ENCODE results near the gene DDR2.

The DDR2 gene

GRCh38 chr1:162699366-162699765 lies 67.1 kb downstream of the DDR2 start:
- no peak for DNase-seq (ENCODE audit: low spot score)

- no peak for DNase-seq (ENCODE audit: low spot score)
These were observed 67.9 kb downstream of the DDR2 start for GRCh38 chr1:162700131-162700530.

- DNase-seq (ENCODE audit: low spot score): no peak
These were observed 69.0 kb downstream of the DDR2 start for GRCh38 chr1:162701286-162701685.

GRCh38 chr1:162702628-162703027 lies 70.4 kb downstream of the DDR2 start:
- DNase-seq (ENCODE audit: low spot score): no peak

- no peak for DNase-seq (ENCODE audit: low spot score)
These were observed 71.4 kb downstream of the DDR2 start for GRCh38 chr1:162703708-162704107.

- no peak for DNase-seq (ENCODE audit: low spot score)
These were observed 72.6 kb downstream of the DDR2 start for GRCh38 chr1:162704673-162705424.

GRCh38 chr1:162706003-162706402 lies 73.7 kb downstream of the DDR2 start:
- no peak for DNase-seq (ENCODE audit: low spot score)

- no peak for DNase-seq (ENCODE audit: low spot score)
These were observed 74.3 kb downstream of the DDR2 start for GRCh38 chr1:162706606-162707005.

GRCh38 chr1:162708286-162708685 lies 76.0 kb downstream of the DDR2 start:
- no peak for DNase-seq (ENCODE audit: low spot score)

GRCh38 chr1:162709132-162709860 lies 77.0 kb downstream of the DDR2 start:
- no peak for DNase-seq (ENCODE audit: low spot score)

GRCh38 chr1:162709870-162710269 lies 77.6 kb downstream of the DDR2 start:
- no peak for DNase-seq (ENCODE audit: low spot score)

GRCh38 chr1:162710345-162710744 lies 78.1 kb downstream of the DDR2 start:
- no peak for DNase-seq (ENCODE audit: low spot score)

GRCh38 chr1:162710780-162711465 lies 78.7 kb downstream of the DDR2 start:
- no peak for DNase-seq (ENCODE audit: low spot score)

GRCh38 chr1:162712317-162713029 lies 80.2 kb downstream of the DDR2 start:
- no peak for DNase-seq (ENCODE audit: low spot score)

- DNase-seq (ENCODE audit: low spot score): no peak
These were observed 83.9 kb downstream of the DDR2 start for GRCh38 chr1:162716123-162716522.

GRCh38 chr1:162716552-162716951 lies 84.3 kb downstream of the DDR2 start:
- DNase-seq (ENCODE audit: low spot score): no peak

GRCh38 chr1:162717548-162718184 lies 85.4 kb downstream of the DDR2 start:
- no peak for DNase-seq (ENCODE audit: low spot score)

GRCh38 chr1:162719678-162720077 lies 87.4 kb downstream of the DDR2 start:
- DNase-seq (ENCODE audit: low spot score): no peak

GRCh38 chr1:162720996-162721395 lies 88.7 kb downstream of the DDR2 start:
- no peak for DNase-seq (ENCODE audit: low spot score)

- DNase-seq (ENCODE audit: low spot score): no peak
These were observed 89.2 kb downstream of the DDR2 start for GRCh38 chr1:162721471-162721870.

- no peak for DNase-seq (ENCODE audit: low spot score)
These were observed 89.8 kb downstream of the DDR2 start for GRCh38 chr1:162722036-162722435.

GRCh38 chr1:162724583-162725120 lies 92.4 kb downstream of the DDR2 start:
- no peak for DNase-seq (ENCODE audit: low spot score)

Measured in hematopoietic multipotent progenitor cell treated with erythropoietin and hydrocortisone succinate and interleukin-3 and kit ligand, for 17 days (in vitro differentiated cells).